ENCODE measurements around the gene ROBO4. TPM values are rescaled to one million over a fixed set of nuclear protein-coding genes. Genes with fewer than 3 reads are reported as not detected.

The ROBO4 gene
- total RNA-seq, 1 donor from 2014 or later, result 1.9 TPM

GRCh38 chr11:124884869-124885479 lies 12.7 kb downstream of the ROBO4 start:
- DNase-seq (ENCODE audit: low read depth), result no peak
- TF ChIP-seq, protein P1, sequence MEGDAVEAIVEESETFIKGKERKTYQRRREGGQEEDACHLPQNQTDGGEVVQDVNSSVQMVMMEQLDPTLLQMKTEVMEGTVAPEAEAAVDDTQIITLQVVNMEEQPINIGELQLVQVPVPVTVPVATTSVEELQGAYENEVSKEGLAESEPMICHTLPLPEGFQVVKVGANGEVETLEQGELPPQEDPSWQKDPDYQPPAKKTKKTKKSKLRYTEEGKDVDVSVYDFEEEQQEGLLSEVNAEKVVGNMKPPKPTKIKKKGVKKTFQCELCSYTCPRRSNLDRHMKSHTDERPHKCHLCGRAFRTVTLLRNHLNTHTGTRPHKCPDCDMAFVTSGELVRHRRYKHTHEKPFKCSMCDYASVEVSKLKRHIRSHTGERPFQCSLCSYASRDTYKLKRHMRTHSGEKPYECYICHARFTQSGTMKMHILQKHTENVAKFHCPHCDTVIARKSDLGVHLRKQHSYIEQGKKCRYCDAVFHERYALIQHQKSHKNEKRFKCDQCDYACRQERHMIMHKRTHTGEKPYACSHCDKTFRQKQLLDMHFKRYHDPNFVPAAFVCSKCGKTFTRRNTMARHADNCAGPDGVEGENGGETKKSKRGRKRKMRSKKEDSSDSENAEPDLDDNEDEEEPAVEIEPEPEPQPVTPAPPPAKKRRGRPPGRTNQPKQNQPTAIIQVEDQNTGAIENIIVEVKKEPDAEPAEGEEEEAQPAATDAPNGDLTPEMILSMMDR (conservative IDR thresholded peaks at IDR 0.05; ENCODE audit: low read depth, low read length), result no peak
- no peak overlapping the region for H3K4me3 ChIP-seq (ENCODE audit: low read depth, low read length)

GRCh38 chr11:124884340-124884739 lies 13.3 kb downstream of the ROBO4 start:
- no peak overlapping the region for H3K4me3 ChIP-seq (ENCODE audit: low read depth, low read length)
- TF ChIP-seq, protein P1 (conservative IDR thresholded peaks at IDR 0.05; ENCODE audit: low read depth, low read length), result no peak
- no peak for DNase-seq (ENCODE audit: low read depth)

- no peak for DNase-seq (ENCODE audit: low read depth)
- TF ChIP-seq, protein P1 (conservative IDR thresholded peaks at IDR 0.05; ENCODE audit: low read depth, low read length), result no peak
Measured at GRCh38 chr11:124882339-124883071, 15.2 kb downstream of the ROBO4 start.

DNA sequence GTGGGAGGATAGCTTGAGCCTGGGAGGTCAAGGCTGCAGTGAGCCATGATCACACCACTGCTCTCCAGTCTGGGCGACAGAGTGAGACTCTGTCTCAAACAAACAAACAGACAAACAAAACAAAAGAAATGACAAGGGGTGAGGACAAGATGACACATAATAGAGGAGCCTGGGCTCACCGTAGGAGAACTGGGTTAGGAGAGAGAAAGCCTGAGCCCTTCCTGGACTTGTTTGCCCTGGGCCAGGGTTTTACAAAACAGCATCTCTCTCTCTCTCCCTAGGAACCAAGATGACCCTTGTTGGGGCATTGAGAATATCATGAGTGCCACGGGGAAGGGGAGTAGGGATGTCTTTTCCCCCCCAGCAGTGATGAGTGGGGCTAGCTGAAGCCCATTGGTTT lies 16.7 kb downstream of the ROBO4 start:
- TF ChIP-seq, protein P1 (conservative IDR thresholded peaks at IDR 0.05; ENCODE audit: low read depth, low read length), result no peak
- DNase-seq (ENCODE audit: low read depth), result no peak
- no peak overlapping the region for H3K4me3 ChIP-seq (ENCODE audit: low read depth, low read length)

More at GRCh38 chr11:124882339-124883071, 15.2 kb downstream of the ROBO4 start:
- H3K4me3 ChIP-seq (ENCODE audit: low read depth, low read length), result no peak overlapping the region

- no peak overlapping the region for H3K4me3 ChIP-seq (ENCODE audit: low read depth, low read length)
- TF ChIP-seq, protein P1 (conservative IDR thresholded peaks at IDR 0.05; ENCODE audit: low read depth, low read length), result no peak
- no peak for DNase-seq (ENCODE audit: low read depth)
Measured at GRCh38 chr11:124880290-124880611, 17.4 kb downstream of the ROBO4 start.

GRCh38 chr11:124879493-124880289 lies 18.0 kb downstream of the ROBO4 start:
- TF ChIP-seq, protein P1 (conservative IDR thresholded peaks at IDR 0.05; ENCODE audit: low read depth, low read length), result no peak
- H3K4me3 ChIP-seq (ENCODE audit: low read depth, low read length), result no peak overlapping the region
- DNase-seq (ENCODE audit: low read depth), result no peak
